Measurements from ENCODE around the gene RORC. TPM values are rescaled to one million over a fixed set of nuclear protein-coding genes. Genes with fewer than 3 reads are reported as not detected.
A peak's percentile ranks its signal among the peaks of the same experiment; 100 is the strongest.

The RORC gene
- total RNA-seq, 1 donor = not detected

- DNase-seq (ENCODE audit: low read depth) = no peak
- TF ChIP-seq, protein P1, sequence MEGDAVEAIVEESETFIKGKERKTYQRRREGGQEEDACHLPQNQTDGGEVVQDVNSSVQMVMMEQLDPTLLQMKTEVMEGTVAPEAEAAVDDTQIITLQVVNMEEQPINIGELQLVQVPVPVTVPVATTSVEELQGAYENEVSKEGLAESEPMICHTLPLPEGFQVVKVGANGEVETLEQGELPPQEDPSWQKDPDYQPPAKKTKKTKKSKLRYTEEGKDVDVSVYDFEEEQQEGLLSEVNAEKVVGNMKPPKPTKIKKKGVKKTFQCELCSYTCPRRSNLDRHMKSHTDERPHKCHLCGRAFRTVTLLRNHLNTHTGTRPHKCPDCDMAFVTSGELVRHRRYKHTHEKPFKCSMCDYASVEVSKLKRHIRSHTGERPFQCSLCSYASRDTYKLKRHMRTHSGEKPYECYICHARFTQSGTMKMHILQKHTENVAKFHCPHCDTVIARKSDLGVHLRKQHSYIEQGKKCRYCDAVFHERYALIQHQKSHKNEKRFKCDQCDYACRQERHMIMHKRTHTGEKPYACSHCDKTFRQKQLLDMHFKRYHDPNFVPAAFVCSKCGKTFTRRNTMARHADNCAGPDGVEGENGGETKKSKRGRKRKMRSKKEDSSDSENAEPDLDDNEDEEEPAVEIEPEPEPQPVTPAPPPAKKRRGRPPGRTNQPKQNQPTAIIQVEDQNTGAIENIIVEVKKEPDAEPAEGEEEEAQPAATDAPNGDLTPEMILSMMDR (IDR thresholded peaks at IDR 0.05; ENCODE audit: insufficient read depth, low read depth, low read length) = no peak
Observed at GRCh38 chr1:151829352-151830046, 2.1 kb downstream of the RORC start.

GRCh38 chr1:151828921-151829320 lies 2.7 kb downstream of the RORC start:
- TF ChIP-seq, protein P1 (IDR thresholded peaks at IDR 0.05; ENCODE audit: insufficient read depth, low read depth, low read length) = no peak
- peak; percentile 17 for DNase-seq (ENCODE audit: low read depth)

More at GRCh38 chr1:151829352-151830046, 2.1 kb downstream of the RORC start:
- no peak overlapping the region for H3K4me3 ChIP-seq (ENCODE audit: low read depth, low read length)

DNA sequence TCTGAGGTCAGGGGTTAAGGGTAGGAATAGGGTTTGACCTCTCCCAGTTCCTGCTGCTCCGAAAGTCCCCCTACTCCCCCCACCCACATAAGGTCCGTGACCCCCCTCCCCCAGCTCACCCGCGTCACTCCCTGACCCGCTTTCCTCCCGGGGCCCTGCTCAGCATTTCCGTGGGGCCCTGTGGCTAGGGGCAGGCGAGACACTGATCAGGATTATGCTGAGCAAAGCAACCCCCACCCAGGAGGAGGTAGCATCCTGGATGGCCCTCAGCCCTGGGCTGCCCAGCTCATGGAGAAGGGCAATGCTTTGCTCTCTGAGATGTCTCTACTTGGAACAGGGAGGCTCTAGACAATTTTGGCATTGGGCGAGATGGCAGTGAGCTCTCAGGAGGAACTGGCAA lies 3.7 kb downstream of the RORC start:
- no peak for DNase-seq (ENCODE audit: low read depth)
- TF ChIP-seq, protein P1 (IDR thresholded peaks at IDR 0.05; ENCODE audit: insufficient read depth, low read depth, low read length) = no peak

More at GRCh38 chr1:151828921-151829320, 2.7 kb downstream of the RORC start:
- no peak overlapping the region for H3K4me3 ChIP-seq (ENCODE audit: low read depth, low read length)

DNA sequence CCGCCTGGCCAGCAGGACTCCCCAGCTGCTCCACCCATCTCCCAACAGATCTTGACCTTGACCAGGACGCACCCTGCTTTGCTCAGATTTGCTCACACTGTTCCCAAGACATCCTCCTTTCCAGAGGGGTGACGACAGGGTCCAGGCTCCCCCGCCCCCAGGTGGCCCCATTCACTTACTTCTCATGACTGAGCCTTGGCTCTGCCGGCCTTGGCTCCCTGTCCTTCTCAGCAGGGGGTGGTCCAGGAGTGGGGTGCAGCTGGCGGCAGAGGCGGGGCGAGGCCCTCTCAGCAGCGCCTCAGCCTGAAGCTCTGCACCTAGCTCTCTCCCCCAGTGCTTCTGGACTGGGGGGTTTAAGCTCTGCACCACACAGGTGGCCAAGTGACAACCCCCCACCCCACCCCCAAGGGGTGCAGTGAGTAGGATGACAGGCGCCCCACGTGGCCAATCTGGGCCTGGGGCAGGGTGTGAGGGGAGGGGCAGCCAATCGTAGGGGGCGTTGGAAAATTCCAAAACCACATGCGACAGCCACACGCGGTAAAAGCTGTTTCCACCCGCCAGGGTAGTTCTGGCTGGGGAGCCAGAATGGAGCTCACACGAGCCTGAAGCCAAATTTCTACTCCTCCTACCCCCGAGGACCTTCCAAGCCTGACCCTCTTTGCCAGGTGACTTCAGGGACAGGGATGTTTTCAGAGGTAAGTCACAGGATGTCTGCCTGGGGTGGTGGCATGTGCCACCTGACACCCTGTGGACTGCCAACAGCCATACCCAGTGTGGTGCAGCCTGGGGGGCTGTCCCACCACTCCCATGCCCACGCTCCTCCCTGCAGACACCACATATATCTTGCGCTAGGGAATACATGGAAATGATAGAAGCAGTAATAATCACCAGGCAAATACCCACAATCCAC lies 5.6 kb downstream of the RORC start:
- TF ChIP-seq, protein P1 (IDR thresholded peaks at IDR 0.05; ENCODE audit: insufficient read depth, low read depth, low read length) = no peak
- no peak overlapping the region for H3K4me3 ChIP-seq (ENCODE audit: low read depth, low read length)
- no peak for DNase-seq (ENCODE audit: low read depth)

More for the DNA sequence above, 3.7 kb downstream of the RORC start:
- H3K4me3 ChIP-seq (ENCODE audit: low read depth, low read length) = no peak overlapping the region

DNA sequence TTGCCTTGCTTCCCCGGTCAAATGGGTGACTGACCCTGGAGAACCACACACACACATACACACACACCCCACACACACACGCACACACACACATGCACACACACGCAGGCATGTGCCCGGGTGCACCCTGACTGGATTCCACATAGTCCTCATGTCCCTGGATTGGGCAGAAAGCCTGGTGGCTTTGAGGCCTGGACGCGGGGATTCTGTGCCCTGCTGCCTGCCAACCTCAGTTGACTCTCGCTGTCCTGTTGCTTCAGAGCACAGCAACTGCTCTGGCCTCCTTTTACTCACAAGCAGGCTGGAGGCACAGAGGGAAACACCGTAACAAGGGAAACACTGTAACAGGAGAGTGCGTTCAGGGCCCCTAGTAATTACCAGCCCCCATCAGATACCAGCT lies 6.4 kb downstream of the RORC start:
- DNase-seq (ENCODE audit: low read depth) = no peak

DNA sequence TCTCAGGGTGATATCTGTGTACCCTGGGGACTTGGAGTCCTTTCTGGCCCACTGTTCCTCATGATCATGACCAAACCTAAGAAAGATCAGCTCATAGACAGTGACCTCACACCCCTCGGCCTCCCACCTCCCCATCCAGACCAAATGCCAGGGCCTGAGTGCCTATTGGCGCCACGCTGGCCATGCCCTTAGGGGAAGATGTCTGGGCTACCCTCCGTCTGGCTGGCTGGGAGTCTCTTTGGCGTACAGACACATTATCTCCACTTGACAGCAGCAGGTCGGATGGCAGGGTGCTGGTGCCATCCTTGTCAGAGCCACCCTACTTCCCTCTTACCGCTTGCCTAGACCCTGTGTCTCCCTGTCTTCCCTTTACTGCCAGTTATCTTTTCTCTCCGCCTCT lies 8.4 kb downstream of the RORC start:
- DNase-seq (ENCODE audit: low read depth) = no peak
- H3K4me3 ChIP-seq (ENCODE audit: low read depth, low read length) = no peak overlapping the region
- TF ChIP-seq, protein P1 (IDR thresholded peaks at IDR 0.05; ENCODE audit: insufficient read depth, low read depth, low read length) = no peak

More for the DNA sequence above, 6.4 kb downstream of the RORC start:
- TF ChIP-seq, protein P1 (IDR thresholded peaks at IDR 0.05; ENCODE audit: insufficient read depth, low read depth, low read length) = no peak
- no peak overlapping the region for H3K4me3 ChIP-seq (ENCODE audit: low read depth, low read length)
